ENCODE results near the gene CWH43. TPM values are rescaled to one million over a fixed set of nuclear protein-coding genes. Genes with fewer than 3 reads are reported as not detected.
"Not testable (repeated sequence)": the region's sequence is repeated elsewhere in the genome, so short reads cannot be mapped to it uniquely, and the experiment has no call there.

The CWH43 gene
- total and polyA plus RNA-seq, 2 experiments from 2014 or later = not detected

DNA sequence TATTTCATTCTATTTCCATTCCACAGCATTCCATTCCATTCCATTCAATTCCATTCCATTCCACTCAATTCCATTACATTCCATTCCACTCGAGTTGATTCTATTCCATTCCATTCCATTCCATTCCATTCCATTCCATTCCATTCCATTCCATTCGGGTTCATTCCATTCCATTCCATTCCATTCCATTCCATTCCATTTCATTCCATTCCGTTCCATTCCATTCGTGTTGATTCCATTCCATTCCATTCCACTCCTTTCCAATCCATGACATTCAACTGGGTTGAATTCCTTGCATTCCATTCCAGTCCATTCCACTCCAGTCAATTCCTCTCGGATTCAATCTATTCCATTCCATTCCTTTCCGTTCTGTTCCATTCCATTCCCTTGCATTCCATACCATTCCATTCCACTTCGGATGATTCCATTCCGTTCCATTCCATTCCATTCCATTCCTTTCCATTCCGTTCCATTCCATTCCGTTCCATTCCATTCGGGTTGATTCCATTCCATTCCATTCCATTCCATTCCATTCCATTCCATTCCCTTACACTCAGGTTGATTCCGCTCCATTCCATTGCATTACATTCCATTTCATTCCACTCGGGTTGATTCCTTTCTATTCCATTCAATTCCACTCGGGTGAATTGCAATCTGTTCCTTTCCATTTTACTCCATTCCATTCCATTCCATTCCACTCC, 117.5 kb downstream of the CWH43 start:
- not testable (repeated sequence) for H3K27me3 ChIP-seq; H3K4me3 ChIP-seq; H3K4me1 ChIP-seq (ENCODE audit: low read depth); H3K9me3 ChIP-seq (ENCODE audit: low read depth); H3K36me3 ChIP-seq; H3K27ac ChIP-seq; DNase-seq (ENCODE audit: low read depth in 1 of 2, low spot score in 1 of 2)

DNA sequence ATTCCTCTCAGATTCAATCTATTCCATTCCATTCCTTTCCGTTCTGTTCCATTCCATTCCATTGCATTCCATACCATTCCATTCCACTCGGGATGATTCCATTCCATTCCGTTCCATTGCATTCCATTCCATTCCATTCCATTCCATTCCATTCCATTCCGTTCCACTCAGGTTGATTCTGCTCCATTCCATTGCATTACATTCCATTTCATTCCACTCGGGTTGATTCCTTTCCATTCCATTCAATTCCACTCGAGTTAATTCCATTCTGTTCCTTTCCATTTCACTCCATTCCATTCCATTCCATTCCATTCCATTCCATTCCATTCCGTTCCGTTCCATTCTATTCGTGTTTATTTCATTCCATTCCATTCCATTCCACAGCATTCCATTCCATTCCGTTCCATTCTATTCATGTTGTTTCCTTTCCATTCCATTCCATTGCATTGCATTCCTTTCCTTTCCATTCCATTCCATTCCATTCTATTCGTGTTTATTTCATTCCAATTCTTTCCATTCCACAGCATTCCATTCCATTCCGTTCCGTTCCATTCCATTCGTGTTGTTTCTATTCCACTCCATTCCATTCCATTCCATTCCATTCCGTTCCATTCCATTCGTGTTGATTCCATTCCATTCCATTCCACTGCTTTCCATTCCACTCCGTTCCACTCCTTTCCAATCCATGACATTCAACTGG, 118.3 kb downstream of the CWH43 start:
- not testable (repeated sequence) for DNase-seq (ENCODE audit: low read depth in 1 of 2, low spot score in 1 of 2); H3K27ac ChIP-seq; H3K9me3 ChIP-seq (ENCODE audit: low read depth); H3K27me3 ChIP-seq; H3K36me3 ChIP-seq; H3K4me1 ChIP-seq (ENCODE audit: low read depth); H3K4me3 ChIP-seq

- H3K4me3 ChIP-seq; H3K36me3 ChIP-seq; H3K27ac ChIP-seq; H3K4me1 ChIP-seq (ENCODE audit: low read depth); H3K9me3 ChIP-seq (ENCODE audit: low read depth); H3K27me3 ChIP-seq; DNase-seq (ENCODE audit: low read depth in 1 of 2, low spot score in 1 of 2): not testable (repeated sequence)
Measured at GRCh38 chr4:49105248-49105904, 119.3 kb downstream of the CWH43 start.

- H3K9me3 ChIP-seq (ENCODE audit: low read depth); H3K27me3 ChIP-seq: not testable (repeated sequence)
Measured at GRCh38 chr4:49107262-49107661, 121.2 kb downstream of the CWH43 start.

GRCh38 chr4:49108183-49108978, 122.3 kb downstream of the CWH43 start:
- DNase-seq (ENCODE audit: low read depth in 1 of 2, low spot score in 1 of 2); H3K4me3 ChIP-seq; H3K27me3 ChIP-seq; H3K27ac ChIP-seq; H3K36me3 ChIP-seq; H3K4me1 ChIP-seq (ENCODE audit: low read depth); H3K9me3 ChIP-seq (ENCODE audit: low read depth): not testable (repeated sequence)

More at GRCh38 chr4:49107262-49107661, 121.2 kb downstream of the CWH43 start:
- not testable (repeated sequence) for H3K36me3 ChIP-seq; H3K4me3 ChIP-seq; H3K4me1 ChIP-seq (ENCODE audit: low read depth); H3K27ac ChIP-seq
- DNase-seq (ENCODE audit: low read depth in 1 of 2, low spot score in 1 of 2) = peak; percentile 17 to 36

- H3K4me3 ChIP-seq; H3K9me3 ChIP-seq (ENCODE audit: low read depth); H3K4me1 ChIP-seq (ENCODE audit: low read depth): not testable (repeated sequence)
Measured at GRCh38 chr4:49109567-49110166, 123.6 kb downstream of the CWH43 start.

GRCh38 chr4:49110579-49110978, 124.5 kb downstream of the CWH43 start:
- DNase-seq (ENCODE audit: low read depth in 1 of 2, low spot score in 1 of 2); H3K27ac ChIP-seq; H3K27me3 ChIP-seq; H3K9me3 ChIP-seq (ENCODE audit: low read depth); H3K4me3 ChIP-seq; H3K4me1 ChIP-seq (ENCODE audit: low read depth); H3K36me3 ChIP-seq: not testable (repeated sequence)

More at GRCh38 chr4:49109567-49110166, 123.6 kb downstream of the CWH43 start:
- not testable (repeated sequence) for H3K36me3 ChIP-seq; DNase-seq (ENCODE audit: low read depth in 1 of 2, low spot score in 1 of 2); H3K27ac ChIP-seq; H3K27me3 ChIP-seq

Other genes with a start within 250 kb of the CWH43 start
- gene FRYL, start 206.0 kb upstream of the CWH43 start, total RNA-seq = 33.0 and 33.4 TPM in 2 replicates
- 20.6 and 32.2 TPM in 2 replicates for gene FRYL, start 206.0 kb upstream of the CWH43 start, polyA plus RNA-seq
- gene OCIAD1, start 155.2 kb upstream of the CWH43 start, total RNA-seq = 108 and 118 TPM in 2 replicates
- 193 and 195 TPM in 2 replicates for gene OCIAD1, start 155.2 kb upstream of the CWH43 start, polyA plus RNA-seq
- 14.5 and 20.0 TPM in 2 replicates for gene OCIAD2, start 79.5 kb upstream of the CWH43 start, total RNA-seq
- 87.3 and 88.0 TPM in 2 replicates for gene OCIAD2, start 79.5 kb upstream of the CWH43 start, polyA plus RNA-seq